DOHH2 (cell line): ENCODE results near the gene KCNJ6.

ENCODE experiments used
- EZH2phosphoT487 ChIP-seq: fragments of 200-600 bp; sonication (generic); IDR thresholded peaks from 2 replicates; pipeline ENCODE4 v1.6.1; 2017; ENCODE audit warnings: borderline replicate concordance, mild to moderate bottlenecking, antibody characterized with exemption, low read length, moderate library complexity, mixed read lengths
- TF ChIP-seq, protein P1 (sequence below): fragments of 200-600 bp; sonication (generic); IDR thresholded peaks from one replicate; pipeline ENCODE4 v1.5.1; 2014; ENCODE audit warnings: antibody characterized with exemption, mild to moderate bottlenecking, low read depth, low read length; ENCODE audit not compliant: poor library complexity, severe bottlenecking

DNA sequence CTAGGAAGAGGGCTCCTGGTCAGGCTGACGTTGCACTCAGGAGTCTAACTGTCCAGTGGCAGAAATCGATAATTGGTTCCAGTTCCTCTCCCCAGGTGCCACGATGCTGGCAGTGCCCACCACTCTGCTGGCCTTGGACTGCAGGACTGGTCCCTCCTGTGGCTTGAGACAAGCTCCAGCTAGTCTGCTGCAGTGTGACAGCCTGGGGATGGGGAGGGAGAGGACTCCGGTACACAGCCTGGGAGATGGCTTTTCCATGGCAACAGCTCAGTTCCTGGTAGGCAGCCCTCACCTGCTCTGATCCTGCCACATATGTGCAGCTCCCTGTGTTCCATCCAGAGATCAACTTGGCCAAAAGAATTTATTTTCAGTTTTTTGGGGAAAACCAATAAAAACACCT, 239.3 kb downstream of the KCNJ6 start:
- TF ChIP-seq, protein P1, sequence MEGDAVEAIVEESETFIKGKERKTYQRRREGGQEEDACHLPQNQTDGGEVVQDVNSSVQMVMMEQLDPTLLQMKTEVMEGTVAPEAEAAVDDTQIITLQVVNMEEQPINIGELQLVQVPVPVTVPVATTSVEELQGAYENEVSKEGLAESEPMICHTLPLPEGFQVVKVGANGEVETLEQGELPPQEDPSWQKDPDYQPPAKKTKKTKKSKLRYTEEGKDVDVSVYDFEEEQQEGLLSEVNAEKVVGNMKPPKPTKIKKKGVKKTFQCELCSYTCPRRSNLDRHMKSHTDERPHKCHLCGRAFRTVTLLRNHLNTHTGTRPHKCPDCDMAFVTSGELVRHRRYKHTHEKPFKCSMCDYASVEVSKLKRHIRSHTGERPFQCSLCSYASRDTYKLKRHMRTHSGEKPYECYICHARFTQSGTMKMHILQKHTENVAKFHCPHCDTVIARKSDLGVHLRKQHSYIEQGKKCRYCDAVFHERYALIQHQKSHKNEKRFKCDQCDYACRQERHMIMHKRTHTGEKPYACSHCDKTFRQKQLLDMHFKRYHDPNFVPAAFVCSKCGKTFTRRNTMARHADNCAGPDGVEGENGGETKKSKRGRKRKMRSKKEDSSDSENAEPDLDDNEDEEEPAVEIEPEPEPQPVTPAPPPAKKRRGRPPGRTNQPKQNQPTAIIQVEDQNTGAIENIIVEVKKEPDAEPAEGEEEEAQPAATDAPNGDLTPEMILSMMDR: no peak
- no peak for TF ChIP-seq EZH2phosphoT487
